T-helper 2 cell treated with Interferon-gamma antibody and Interleukin-4, amounts not matched to agents 100 ng/mL and 5 ng/mL, for 36 hours (primary cell): ENCODE data around the gene CACNA1H. TPM values are rescaled to one million over a fixed set of nuclear protein-coding genes. Genes with fewer than 3 reads are reported as not detected.

Experiments used
- intact Hi-C: fragments of 100-400 bp; cut with micrococcal nuclease; formaldehyde crosslinking; loops from one replicate; pipeline ENCODE4 v1.15.1; 2023
- total RNA-seq: library from RNA; stranded (reverse); gene quantifications from 2 replicates; pipeline ENCODE4 v1.2.3, GENCODE V29; 2022

CACNA1H gene
- total RNA-seq, 1 donor from 2014 or later = 0.66 TPM

DNA sequence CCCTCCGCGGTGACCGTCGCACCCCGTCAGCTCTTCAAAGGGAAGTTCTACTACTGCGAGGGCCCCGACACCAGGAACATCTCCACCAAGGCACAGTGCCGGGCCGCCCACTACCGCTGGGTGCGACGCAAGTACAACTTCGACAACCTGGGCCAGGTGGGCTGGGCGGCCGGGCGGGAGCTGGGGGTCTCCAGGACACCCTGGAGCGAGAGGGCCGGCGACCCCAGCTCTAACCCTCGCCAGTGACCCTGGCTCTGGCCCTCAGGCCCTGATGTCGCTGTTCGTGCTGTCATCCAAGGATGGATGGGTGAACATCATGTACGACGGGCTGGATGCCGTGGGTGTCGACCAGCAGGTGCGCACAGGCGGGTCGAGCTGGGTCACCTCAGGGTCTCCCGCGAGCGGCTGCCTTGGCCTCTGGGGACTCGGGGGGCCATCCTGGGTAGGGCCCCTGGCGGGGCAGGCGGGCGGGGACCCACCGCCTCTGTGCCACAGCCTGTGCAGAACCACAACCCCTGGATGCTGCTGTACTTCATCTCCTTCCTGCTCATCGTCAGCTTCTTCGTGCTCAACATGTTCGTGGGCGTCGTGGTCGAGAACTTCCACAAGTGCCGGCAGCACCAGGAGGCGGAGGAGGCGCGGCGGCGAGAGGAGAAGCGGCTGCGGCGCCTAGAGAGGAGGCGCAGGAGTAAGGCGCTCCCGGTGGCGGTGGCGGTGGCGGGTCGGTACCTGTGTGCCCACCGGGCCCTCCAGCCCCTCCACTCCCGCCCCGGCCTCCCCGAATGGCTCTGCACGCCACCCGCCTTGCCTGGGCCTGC, 58.8 kb downstream of the CACNA1H start:
- intact Hi-C loops = no loop called here

DNA sequence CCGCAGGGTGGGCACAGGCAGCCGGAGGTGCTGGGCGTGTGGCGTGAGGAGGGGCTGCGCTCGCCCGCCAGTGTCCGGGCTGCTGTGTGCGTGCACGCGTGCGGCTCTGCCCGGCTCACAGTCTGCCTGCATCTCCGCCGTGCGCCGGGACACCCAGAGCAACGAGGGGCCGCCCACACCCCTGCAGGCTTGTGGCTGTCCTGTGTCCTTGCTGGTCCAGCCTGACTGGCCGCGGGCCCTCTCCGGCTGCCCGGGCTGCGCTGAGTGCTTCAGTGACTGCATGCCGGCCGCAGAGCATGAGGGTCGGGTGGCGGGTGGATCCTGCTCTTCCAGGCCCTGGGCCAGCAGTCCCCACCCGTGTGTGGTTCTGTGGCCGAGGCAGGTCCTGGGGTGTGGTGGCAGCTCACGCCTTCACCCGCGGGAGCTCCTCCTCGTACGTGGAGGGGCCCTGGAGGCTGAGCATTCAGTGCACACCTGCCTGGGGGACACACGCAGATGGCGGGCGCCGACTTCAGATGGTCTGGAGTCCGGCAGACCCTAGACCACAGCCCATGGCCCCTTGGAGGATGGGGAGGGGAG, 59.8 kb downstream of the CACNA1H start:
- intact Hi-C loops = no loop called here

DNA sequence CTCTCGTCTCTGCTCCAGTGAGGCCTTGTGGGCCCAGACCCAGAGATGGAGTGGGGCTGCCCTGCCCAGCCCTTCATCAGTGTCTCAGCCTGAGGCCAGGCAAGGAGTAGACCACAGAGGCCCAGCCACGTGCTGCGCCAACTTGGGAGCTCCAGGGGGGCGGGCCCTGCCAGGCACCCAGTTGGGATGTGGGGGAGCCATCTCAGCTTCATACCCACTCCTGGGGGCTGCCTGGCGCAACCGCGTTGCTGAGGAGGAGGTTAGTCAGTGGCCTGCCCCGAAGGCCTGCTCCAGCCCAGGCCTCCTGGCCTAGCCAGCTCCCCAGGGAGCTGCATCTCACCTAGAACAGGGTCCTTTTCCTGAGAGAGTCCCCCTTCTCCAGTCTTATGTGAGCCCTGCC, 60.3 kb downstream of the CACNA1H start:
- intact Hi-C loops = no loop called here

DNA sequence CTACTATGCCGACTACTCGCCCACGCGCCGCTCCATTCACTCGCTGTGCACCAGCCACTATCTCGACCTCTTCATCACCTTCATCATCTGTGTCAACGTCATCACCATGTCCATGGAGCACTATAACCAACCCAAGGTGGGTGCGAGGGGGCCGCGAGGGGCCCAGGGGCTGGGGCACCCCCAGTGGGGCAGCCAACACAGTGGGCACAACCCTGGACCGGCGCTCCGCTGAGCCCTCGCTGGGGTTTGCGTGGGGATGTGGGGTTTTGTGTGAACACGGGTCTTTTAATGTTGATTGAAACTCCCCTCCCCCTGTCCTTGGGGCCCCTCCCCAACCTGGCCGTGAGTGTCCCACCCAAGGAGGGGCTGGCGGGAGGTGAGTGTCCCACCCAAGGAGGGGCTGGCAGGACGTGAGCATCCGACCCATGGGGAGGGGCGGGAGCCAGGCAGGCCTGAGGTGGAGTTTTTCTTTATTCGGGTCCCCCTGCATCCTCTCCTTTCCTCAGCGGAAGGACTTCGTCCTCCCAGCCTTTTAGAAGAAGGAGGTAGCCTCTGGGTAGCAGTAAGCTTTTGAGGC, 61.0 kb downstream of the CACNA1H start:
- intact Hi-C loops = no loop called here

DNA sequence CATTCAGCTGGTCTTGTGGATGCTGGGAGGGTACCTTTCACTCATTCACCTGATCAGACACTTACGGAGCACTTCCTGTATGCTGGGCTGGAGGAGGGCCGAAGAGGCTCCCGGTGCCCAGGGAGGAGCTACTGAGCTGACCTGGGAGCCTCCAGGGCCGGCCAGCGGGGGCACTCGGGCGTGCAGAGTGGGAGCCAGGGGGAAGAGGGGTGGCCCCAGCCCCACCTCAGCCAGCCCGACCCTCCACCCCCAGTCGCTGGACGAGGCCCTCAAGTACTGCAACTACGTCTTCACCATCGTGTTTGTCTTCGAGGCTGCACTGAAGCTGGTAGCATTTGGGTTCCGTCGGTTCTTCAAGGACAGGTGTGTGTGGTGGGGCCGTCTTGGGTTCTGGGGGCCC, 61.8 kb downstream of the CACNA1H start:
- intact Hi-C loops = no loop called here

DNA sequence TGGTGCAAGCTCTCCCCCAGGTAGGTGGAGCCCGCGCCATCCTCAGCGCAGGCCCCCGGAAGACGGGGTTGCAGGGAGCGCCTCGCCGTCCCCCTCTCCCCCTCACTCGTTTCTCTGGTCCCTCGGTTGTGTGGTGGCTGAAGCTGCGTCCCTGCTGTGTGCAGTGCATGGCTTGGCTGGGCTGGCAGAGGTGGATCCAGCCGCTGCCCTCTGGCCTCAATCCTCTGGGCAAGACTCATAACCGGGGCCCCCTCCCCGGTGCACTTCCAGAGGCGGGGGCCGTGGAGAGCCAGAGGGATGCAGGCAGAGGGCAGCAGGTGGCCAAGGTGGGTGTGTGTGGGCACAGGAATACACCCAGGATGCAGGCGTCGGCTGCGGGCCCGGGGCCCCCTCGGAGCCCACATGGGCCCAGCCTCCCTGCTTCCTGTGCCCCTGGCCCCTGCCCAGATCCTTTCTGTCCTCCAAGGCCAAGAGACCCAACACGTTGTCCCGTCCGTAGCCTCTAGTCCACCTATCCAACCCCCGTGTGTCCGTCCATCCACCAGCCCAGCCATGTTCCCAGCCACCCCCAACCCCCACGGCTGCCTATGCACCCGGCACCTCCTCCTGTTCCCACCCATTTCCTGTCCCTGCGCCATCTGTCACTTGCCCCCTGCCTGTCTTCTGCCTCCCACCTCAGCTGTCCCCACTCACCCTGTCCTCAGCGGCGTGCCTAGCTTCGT, 62.8 kb downstream of the CACNA1H start:
- intact Hi-C loops = no loop called here

DNA sequence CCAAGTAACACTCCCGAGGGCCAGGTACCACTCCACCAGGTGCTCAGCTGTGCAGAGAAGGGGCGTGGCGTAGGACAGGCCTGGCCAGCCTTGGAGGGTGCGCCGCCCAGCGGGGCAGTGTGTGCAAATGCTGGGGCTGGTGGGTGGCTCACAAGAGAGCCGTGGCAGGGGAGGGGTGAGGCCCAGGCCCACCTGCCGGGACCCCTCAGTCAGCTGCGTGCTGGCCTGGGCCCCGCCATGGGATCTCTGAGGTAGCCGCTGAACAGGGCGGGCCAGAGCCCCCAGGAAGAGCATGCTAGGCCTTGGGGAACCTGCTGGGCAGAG, 63.4 kb downstream of the CACNA1H start:
- intact Hi-C loops = no loop called here

DNA sequence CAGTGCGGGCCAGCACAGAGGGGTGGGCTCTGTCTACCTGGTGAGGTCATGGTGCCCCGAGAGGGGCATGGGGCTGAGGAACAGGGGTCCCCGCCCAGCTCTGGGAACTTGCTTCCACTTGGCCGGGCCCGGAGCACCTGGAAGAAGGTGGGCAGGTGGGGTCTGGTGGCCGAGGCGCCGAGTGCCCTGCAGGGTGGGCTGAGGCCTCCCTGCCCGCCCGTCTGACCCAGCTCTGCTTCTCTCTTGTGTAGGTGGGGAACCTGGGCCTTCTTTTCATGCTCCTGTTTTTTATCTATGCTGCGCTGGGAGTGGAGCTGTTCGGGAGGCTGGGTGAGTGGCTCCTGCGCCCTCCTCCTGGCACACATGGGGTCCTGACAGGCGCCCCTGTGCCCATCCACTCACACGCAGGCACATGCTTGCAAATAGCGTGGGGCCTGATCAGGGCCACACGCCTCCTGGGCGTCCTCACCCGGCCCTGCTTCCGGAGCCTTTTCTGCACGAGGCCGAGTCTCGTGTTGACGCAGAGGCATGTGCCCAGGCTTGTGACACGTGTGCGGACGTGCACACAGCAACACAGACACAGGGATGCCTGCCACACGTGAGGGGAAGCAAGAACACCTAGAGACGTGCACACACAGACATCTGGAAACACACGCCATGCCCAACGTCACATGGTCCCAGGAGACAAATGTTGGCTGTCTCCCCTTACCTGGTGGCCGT, 63.9 kb downstream of the CACNA1H start:
- intact Hi-C loops = no loop called here

DNA sequence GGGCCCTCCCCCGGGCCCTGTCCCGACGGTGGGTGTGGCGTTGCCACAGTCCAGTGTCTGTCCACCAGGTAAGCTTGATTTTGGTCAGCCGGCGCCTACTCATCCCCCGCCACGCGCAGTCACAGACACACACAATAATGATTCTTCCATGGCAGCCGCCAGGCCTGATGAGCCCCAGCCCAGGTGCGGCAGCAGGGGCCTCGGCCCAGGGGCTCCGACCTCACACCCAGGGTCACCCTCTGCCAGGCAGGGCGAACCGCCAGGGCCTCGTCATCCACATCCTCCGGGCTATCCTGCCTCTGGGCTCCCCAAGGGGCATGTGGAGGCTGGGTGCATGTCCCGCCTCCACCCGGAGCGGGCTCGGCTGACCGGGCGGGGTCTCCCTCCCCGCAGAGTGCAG, 64.6 kb downstream of the CACNA1H start:
- intact Hi-C loops = no loop called here

DNA sequence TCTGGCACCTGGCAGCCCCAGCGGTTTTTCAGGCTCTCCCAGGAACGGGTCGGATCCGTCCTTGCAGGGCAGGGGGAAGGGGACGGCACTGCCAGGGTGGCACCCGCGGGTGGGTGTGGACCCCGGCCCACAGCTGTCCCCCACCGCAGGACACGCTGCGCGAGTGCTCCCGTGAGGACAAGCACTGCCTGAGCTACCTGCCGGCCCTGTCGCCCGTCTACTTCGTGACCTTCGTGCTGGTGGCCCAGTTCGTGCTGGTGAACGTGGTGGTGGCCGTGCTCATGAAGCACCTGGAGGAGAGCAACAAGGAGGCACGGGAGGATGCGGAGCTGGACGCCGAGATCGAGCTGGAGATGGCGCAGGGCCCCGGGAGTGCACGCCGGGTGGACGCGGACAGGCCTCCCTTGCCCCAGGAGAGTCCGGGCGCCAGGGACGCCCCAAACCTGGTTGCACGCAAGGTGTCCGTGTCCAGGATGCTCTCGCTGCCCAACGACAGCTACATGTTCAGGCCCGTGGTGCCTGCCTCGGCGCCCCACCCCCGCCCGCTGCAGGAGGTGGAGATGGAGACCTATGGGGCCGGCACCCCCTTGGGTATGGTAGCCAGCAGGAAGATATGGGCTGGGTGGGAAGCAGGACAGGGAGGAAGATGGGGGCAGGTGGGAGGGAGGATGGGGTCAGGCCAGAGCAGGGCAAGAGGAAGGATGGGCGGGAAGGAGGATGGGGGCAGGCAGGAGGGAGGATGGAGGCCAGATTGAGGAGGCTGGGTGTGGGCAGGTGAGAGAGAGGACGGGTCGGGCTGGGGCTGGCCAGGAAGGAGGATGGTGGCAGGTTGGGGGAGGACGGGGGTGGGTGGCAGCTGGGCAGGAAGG, 65.4 kb downstream of the CACNA1H start:
- intact Hi-C loops = no loop called here

DNA sequence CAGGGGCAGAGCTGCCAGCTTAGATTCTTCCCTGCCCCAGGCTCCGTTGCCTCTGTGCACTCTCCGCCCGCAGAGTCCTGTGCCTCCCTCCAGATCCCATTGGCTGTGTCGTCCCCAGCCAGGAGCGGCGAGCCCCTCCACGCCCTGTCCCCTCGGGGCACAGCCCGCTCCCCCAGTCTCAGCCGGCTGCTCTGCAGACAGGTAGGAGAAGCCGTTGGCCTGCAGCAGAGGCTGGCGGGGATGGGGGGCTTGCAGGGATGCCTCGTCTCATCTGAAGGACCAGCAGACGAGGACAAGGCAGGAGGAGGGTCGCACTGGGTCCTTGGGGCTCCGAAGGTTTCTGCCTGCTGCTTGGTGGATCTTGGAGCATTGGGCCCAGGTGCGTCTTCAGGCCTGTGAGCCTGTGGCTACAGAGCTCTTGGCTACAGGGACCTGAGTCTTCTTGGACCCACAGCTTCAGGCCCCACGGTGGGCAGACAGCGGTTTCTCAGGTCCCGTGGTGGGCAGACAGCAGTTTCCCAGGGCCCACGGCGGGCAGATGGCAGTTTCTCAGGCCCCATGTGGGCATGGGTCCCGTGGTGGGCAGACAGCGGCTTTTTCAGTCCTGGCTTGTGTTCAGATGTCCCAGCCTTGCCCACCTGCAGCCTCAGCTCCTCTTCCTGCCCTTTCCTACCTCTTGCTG, 66.2 kb downstream of the CACNA1H start:
- intact Hi-C loops = no loop called here

DNA sequence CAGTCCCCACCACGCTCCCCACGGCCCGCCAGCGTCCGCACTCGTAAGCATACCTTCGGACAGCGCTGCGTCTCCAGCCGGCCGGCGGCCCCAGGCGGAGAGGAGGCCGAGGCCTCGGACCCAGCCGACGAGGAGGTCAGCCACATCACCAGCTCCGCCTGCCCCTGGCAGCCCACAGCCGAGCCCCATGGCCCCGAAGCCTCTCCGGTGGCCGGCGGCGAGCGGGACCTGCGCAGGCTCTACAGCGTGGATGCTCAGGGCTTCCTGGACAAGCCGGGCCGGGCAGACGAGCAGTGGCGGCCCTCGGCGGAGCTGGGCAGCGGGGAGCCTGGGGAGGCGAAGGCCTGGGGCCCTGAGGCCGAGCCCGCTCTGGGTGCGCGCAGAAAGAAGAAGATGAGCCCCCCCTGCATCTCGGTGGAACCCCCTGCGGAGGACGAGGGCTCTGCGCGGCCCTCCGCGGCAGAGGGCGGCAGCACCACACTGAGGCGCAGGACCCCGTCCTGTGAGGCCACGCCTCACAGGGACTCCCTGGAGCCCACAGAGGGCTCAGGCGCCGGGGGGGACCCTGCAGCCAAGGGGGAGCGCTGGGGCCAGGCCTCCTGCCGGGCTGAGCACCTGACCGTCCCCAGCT, 67.3 kb downstream of the CACNA1H start:
- intact Hi-C loops = no loop called here

DNA sequence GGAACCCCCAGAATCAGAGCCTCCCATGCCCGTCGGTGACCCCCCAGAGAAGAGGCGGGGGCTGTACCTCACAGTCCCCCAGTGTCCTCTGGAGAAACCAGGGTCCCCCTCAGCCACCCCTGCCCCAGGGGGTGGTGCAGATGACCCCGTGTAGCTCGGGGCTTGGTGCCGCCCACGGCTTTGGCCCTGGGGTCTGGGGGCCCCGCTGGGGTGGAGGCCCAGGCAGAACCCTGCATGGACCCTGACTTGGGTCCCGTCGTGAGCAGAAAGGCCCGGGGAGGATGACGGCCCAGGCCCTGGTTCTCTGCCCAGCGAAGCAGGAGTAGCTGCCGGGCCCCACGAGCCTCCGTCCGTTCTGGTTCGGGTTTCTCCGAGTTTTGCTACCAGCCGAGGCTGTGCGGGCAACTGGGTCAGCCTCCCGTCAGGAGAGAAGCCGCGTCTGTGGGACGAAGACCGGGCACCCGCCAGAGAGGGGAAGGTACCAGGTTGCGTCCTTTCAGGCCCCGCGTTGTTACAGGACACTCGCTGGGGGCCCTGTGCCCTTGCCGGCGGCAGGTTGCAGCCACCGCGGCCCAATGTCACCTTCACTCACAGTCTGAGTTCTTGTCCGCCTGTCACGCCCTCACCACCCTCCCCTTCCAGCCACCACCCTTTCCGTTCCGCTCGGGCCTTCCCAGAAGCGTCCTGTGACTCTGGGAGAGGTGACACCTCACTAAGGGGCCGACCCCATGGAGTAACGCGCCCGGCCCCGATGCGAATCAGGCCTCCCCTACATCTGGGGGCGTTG, 68.1 kb downstream of the CACNA1H start:
- intact Hi-C loops = no loop called here

DNA sequence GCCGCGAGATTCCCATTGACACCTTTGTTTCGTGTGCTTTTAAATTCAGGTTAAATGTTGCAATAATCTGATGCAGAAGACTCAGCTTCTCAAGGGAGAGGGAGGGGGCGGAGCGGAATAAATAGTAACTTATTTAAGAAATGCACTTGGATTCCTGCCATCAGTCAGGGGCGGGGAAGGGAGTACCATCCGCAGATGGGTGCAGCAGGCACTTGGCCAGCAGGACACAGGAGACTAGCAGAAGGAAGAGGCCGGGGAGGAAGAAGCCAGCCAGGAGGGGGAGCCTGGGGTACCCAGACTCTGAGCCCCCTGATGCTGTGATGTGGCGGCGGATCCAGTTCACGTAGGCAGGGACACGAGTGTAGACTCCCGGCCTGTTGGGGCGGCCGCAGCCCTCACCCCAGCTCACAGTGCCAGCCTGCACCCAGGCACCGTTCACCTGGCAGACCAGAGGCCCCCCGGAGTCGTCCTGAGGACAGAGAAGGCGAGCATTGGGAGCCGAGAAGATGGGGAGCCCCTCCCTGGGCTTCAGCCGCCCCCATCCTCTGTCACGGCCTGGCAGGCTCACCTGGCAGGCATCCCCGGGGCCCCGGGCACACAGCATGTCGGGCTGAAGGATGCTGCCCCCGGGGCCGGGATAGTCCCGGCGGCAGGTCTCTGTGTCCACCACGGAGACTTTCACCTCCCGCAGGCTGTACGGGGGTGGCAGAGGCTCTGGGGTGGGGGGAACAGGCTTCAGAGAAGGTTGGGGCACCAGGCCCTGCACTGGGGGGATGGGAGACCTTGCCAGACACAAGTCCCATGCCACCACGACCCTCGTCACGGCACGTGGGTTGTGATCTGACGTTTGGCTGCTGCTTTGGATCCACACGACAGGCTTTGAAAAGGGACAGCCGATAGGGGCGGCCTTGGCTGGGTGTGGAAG, 69.0 kb downstream of the CACNA1H start:
- intact Hi-C loops = no loop called here

DNA sequence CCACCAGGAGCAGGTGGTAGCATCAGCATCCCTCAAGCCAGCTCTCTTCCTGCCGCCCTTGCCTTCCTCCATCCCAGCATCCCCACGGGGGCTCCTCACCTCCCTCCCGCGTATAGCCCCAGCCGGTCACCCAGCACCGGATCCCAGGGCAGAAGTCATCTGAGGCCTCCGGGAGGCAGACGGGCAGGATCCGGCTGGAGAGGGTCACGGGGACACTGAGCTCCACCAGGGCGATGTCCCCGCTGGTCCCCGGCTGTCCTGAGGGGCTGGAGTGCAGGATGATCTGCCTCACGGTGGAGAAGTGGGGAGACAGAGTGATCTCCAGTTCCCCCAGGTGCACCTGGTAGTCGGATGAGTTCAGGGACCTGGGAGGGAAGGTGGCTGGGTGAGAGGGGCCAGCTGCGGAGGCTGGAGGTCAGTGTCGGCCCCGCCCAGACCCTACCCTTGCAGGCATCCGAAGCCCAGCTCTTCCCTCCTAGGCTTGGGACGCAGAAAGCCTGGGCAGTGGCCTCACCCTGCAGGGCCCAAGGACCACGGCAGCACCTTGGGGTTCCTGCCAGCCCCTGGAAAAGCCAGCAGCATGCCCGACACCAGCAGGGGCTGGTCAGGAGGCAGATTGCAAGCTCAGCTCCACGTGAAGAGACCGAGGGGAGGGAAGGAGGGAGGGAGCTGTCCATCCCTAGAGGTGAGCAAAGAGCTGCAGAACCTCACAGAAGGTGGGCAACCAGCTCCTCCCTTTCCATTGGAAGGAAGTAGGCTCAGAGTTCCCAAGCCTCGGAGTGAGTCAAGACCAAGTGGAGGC, 69.8 kb downstream of the CACNA1H start:
- intact Hi-C loops = no loop called here

DNA sequence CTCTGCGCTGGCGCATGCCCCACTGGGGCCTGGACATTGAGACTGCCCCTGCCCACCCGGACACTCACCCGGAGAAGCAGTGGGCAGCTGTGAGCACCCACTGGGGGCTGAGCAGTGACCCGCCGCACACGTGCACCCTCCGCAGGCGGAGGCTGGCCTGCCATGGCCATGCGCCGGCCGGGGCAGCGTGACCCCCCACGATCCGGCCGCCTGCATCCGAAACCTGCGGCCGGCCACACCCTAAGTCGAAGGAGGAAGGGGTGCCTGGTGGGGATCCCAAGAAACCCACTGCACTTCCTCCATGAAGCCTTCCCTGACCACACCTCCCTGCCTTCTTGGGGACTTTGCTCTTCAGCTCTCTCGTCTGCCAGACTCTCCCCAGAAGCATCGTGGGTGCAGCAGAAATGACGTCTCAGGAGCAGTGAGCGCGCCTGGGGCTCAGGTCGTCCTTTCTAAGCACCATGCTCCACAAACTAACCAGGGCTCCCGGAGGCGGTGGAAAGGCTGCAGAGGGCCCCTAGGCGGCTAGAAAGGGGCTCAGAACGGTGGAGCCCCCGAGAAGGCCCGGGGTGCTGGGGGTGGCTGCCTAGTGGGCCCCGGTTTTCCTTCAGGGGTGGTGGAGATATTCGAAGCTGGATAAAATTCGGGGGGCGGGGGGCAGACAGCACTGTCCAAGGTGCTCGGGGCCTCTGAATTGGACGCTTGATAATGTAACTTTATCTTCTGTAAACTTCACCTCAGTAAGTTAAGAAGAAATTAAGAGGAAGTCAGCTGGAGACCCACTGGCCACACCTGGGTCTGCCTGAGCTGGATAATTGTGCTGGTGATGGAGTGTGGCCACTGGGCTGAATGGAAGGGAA, 70.7 kb downstream of the CACNA1H start:
- intact Hi-C loops = no loop called here
